Mesenchymal stem cell (in vitro differentiated cells and primary cell): ENCODE data around the gene KRT82.

Source experiments
- DNase-seq: peaks from one replicate; pipeline ENCODE4 v3.0.0-alpha.2; 2013
- H2AFZ ChIP-seq: one replicate; pipeline ENCODE4 v1.6.1; 2013; ENCODE audit warnings: low read depth, mild to moderate bottlenecking, control low read depth, inconsistent platforms, low read length, moderate library complexity
- H2AK5ac ChIP-seq: 2 replicates; pipeline ENCODE4 v1.6.1; 2013; ENCODE audit warnings: low read length, moderate library complexity, mild to moderate bottlenecking, inconsistent platforms; ENCODE audit not compliant: severe bottlenecking
- H2BK120ac ChIP-seq: one replicate; pipeline ENCODE4 v1.6.1; 2013; ENCODE audit warnings: low read depth, mild to moderate bottlenecking, inconsistent platforms, low read length, moderate library complexity
- H2BK12ac ChIP-seq, 2 experiments: one replicate each; pipeline ENCODE4 v1.6.1; 2013; ENCODE audit warnings: inconsistent platforms in 2 of 2, low read length in 2 of 2, mild to moderate bottlenecking in 2 of 2, moderate library complexity in 2 of 2, control low read depth in 1 of 2
- H2BK15ac ChIP-seq: one replicate; pipeline ENCODE4 v1.6.1; 2013; ENCODE audit warnings: mild to moderate bottlenecking, low read depth, inconsistent platforms; ENCODE audit not compliant: poor library complexity, severe bottlenecking
- H2BK5ac ChIP-seq: 2 replicates; pipeline ENCODE4 v1.6.1; 2013; ENCODE audit warnings: low read depth, mild to moderate bottlenecking, low read length, control low read depth, inconsistent platforms; ENCODE audit not compliant: poor library complexity, severe bottlenecking
- H3K14ac ChIP-seq, 2 experiments: one replicate each; pipeline ENCODE4 v1.6.1; 2013; ENCODE audit warnings: inconsistent platforms in 2 of 2, low read length in 2 of 2, control low read depth in 1 of 2, mild to moderate bottlenecking in 1 of 2, moderate library complexity in 1 of 2
- H3K18ac ChIP-seq, 2 experiments: one replicate each; pipeline ENCODE4 v1.6.1; 2013; ENCODE audit warnings: inconsistent platforms in 2 of 2, low read length in 2 of 2, control low read depth in 1 of 2, low read depth in 1 of 2, mild to moderate bottlenecking in 1 of 2
- H3K23ac ChIP-seq, 2 experiments: one replicate each; pipeline ENCODE4 v1.6.1; 2013; ENCODE audit warnings: inconsistent platforms in 2 of 2, low read length in 2 of 2, mild to moderate bottlenecking in 2 of 2, moderate library complexity in 2 of 2, control low read depth in 1 of 2
- H3K27ac ChIP-seq: 2 replicates; pipeline ENCODE4 v1.5.1; 2013; ENCODE audit warnings: mild to moderate bottlenecking, moderate library complexity, low read length, control low read depth, inconsistent platforms; ENCODE audit not compliant: poor library complexity, severe bottlenecking
- H3K27me3 ChIP-seq, 2 experiments: 2 replicates each; pipeline versions ENCODE4 v1.6.1 to v1.7.0; 2013; ENCODE audit warnings: low read length in 2 of 2, mild to moderate bottlenecking in 2 of 2, moderate library complexity in 2 of 2, control low read depth in 1 of 2, inconsistent platforms in 1 of 2; ENCODE audit not compliant: control insufficient read depth in 1 of 2, insufficient read depth in 1 of 2
- H3K36me3 ChIP-seq, 2 experiments: 2 replicates each; pipeline versions ENCODE4 v1.6.1 to v1.7.0; 2013; ENCODE audit warnings: low read length in 2 of 2, control low read depth in 1 of 2, inconsistent platforms in 1 of 2, low read depth in 1 of 2, mild to moderate bottlenecking in 1 of 2; ENCODE audit not compliant: insufficient read depth in 2 of 2, control insufficient read depth in 1 of 2
- H3K4ac ChIP-seq, 2 experiments: one replicate each; pipeline ENCODE4 v1.6.1; 2013; ENCODE audit warnings: inconsistent platforms in 2 of 2, low read length in 2 of 2, mild to moderate bottlenecking in 2 of 2, moderate library complexity in 2 of 2, control low read depth in 1 of 2, low read depth in 1 of 2
- H3K4me1 ChIP-seq: 2 replicates; pipeline ENCODE4 v1.6.1; 2013; ENCODE audit warnings: low read depth, low read length, control low read depth; ENCODE audit not compliant: control insufficient read depth, insufficient read depth
- H3K4me2 ChIP-seq: 2 replicates; pipeline ENCODE4 v1.6.1; 2013; ENCODE audit warnings: low read length, mild to moderate bottlenecking, inconsistent platforms; ENCODE audit not compliant: poor library complexity, severe bottlenecking
- H3K4me3 ChIP-seq, 2 experiments: 2 replicates each; pipeline versions ENCODE4 v1.5.1 to v1.7.0; 2013; ENCODE audit warnings: low read length in 2 of 2, mild to moderate bottlenecking in 2 of 2, control low read depth in 1 of 2, low read depth in 1 of 2; ENCODE audit not compliant: insufficient read depth in 1 of 2
- H3K79me1 ChIP-seq: replicated peaks from 2 replicates; pipeline ENCODE4 v1.6.1; 2013; ENCODE audit warnings: mild to moderate bottlenecking, control low read depth, low read length, inconsistent platforms; ENCODE audit not compliant: poor library complexity, severe bottlenecking
- H3K9ac ChIP-seq: 2 replicates; pipeline ENCODE4 v1.7.0; 2013; ENCODE audit warnings: mild to moderate bottlenecking, low read length, moderate library complexity
- H3K9me3 ChIP-seq: 2 replicates; pipeline ENCODE4 v1.7.0; 2013; ENCODE audit warnings: mild to moderate bottlenecking, low read length; ENCODE audit not compliant: control insufficient read depth
- H4K8ac ChIP-seq: one replicate; pipeline ENCODE4 v1.6.1; 2013; ENCODE audit warnings: inconsistent platforms, mild to moderate bottlenecking, low read length, moderate library complexity
- H4K91ac ChIP-seq: one replicate; pipeline ENCODE4 v1.6.1; 2013; ENCODE audit warnings: mild to moderate bottlenecking, low read length, inconsistent platforms
- WGBS: methylation state at CpG from one replicate; pipeline ENCODE4 v1.1.7; 2013; ENCODE audit warnings: mixed read lengths; 5-methylcytosine and 5-hydroxymethylcytosine counted together

The KRT82 gene

DNA sequence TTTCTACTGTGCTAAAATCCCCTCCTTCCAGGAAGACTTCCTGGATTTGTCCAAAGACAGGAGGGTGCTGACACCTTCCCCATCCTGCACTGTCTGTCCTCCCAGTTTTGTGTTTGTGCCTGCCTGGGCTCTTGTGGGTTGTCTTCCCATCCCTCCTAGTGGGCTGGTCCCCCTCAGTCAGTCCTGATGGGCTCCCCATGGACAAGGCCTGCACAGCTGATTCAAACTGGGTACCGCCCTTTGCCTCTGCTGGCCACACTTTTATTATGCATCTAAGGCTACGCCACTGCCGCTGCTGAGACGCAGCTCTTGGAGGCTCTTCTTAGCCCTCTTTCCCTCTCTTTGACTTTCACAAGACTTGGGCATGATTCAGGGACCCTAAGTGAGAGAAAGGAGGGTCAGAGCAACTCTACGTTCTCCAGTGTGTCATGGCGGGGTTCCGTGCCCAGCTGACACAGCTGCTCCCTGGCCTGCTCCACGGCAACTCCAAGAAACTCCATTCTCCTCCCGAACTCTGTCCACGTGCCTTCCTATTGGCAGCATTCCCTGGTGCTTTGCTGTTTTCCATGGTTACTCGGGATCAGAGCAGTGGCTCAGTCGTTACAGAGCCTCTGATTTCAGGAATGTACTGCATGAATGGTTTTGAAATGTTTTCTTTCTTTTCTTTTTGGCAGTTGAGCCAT, 35.1 kb downstream of the KRT82 start:
- Histone ChIP-seq H3K4me1 (peaks cover 9% of the 10 kb centered on the region), H3K18ac (no peak overlapping the region), H3K9ac (peak overlapping the region; percentile 71), H2BK12ac (no peak overlapping the region), H3K36me3 (no peaks in the 10 kb centered on the region), H4K91ac (no peak overlapping the region), H3K23ac (no peak overlapping the region), H3K4me3 (peak overlapping the region in 1 of 2 experiments; percentile 46), H3K27ac (peak overlapping the region; percentile 21), H3K14ac (no peak overlapping the region), H3K4ac (no peak overlapping the region), H2BK120ac (no peak overlapping the region), H2AFZ (no peak overlapping the region), H2BK15ac (no peak overlapping the region), H3K4me2 (no peak overlapping the region), H3K79me1 (no peaks in the 10 kb centered on the region), H4K8ac (no peak overlapping the region), H3K27me3 (peaks cover 32 to 39% of the 10 kb centered on the region in 2 experiments), H2AK5ac (no peak overlapping the region), H3K9me3 (peaks cover 6% of the 10 kb centered on the region), H2BK5ac (no peak overlapping the region)
- WGBS = 80% methylated on average over 12 of the region's 12 CpGs
- DNase-seq = no peak

DNA sequence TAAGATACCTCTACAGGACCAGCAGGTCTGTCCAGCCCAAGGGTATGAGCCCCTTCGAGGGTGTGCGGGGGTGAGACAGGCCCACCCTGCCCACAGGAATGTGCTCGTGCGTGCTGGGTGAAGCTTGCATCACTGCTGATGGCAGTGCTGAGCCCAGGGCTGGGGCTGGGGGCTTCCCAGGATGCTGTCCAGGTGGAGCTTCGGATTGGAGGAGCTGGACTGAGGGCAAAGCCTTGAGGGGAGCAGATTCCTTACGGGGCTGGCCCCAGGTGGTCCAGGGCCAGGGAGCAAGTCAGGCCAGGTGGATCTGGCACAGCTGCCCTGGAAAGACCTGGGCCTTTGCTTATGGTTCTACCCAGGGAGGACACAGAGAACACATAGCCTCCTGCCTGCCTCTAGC, 36.3 kb downstream of the KRT82 start:
- Histone ChIP-seq H3K14ac (no peak overlapping the region), H3K27me3 (peaks cover 38 to 44% of the 10 kb centered on the region in 2 experiments), H2AK5ac (no peak overlapping the region), H2AFZ (no peak overlapping the region), H3K36me3 (no peaks in the 10 kb centered on the region), H2BK5ac (no peak overlapping the region), H3K9me3 (peaks cover 6% of the 10 kb centered on the region), H4K91ac (no peak overlapping the region), H3K4me3 (no peak overlapping the region), H2BK12ac (no peak overlapping the region), H3K18ac (no peak overlapping the region), H4K8ac (no peak overlapping the region), H3K4me1 (peaks cover 9% of the 10 kb centered on the region), H2BK15ac (no peak overlapping the region), H3K27ac (no peak overlapping the region), H3K23ac (no peak overlapping the region), H2BK120ac (no peak overlapping the region), H3K4me2 (no peak overlapping the region), H3K79me1 (no peaks in the 10 kb centered on the region), H3K9ac (no peak overlapping the region), H3K4ac (no peak overlapping the region)
- 63% methylated on average over 6 of the region's 6 CpGs for WGBS
- DNase-seq = no peak

DNA sequence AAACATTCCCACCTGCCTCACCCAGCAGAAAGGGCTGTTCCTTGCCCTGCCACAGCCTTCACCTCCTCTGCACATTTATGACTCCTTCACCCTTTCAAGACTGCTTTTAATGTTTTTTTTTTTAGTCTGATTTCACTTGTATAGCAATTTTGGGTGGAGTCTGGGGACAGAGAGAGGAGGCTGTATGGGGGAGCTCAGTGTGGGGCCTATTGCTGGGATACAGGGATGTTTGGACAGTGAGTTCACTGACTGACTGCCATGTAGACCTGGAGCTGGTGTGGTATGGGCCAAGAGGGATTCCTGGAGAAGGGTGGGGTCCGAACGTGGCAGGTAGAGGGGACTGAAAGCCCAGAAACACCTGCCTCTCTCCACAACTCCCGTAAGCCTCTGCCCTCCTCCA, 36.9 kb downstream of the KRT82 start:
- Histone ChIP-seq H3K9ac (no peak overlapping the region), H3K18ac (no peak overlapping the region), H2BK5ac (no peak overlapping the region), H2BK12ac (no peak overlapping the region), H2BK15ac (no peak overlapping the region), H2AFZ (no peak overlapping the region), H4K8ac (no peak overlapping the region), H3K36me3 (no peaks in the 10 kb centered on the region), H3K4me2 (no peak overlapping the region), H4K91ac (no peak overlapping the region), H3K23ac (no peak overlapping the region), H3K4me3 (no peak overlapping the region), H3K4me1 (peaks cover 9% of the 10 kb centered on the region), H3K27ac (no peak overlapping the region), H3K4ac (no peak overlapping the region), H3K9me3 (peaks cover 4% of the 10 kb centered on the region), H2AK5ac (no peak overlapping the region), H3K14ac (no peak overlapping the region), H2BK120ac (no peak overlapping the region), H3K79me1 (no peaks in the 10 kb centered on the region), H3K27me3 (peaks cover 44 to 50% of the 10 kb centered on the region in 2 experiments)
- DNase-seq = no peak
- WGBS = no CpG with 5 or more reads among the region's 3 CpGs

DNA sequence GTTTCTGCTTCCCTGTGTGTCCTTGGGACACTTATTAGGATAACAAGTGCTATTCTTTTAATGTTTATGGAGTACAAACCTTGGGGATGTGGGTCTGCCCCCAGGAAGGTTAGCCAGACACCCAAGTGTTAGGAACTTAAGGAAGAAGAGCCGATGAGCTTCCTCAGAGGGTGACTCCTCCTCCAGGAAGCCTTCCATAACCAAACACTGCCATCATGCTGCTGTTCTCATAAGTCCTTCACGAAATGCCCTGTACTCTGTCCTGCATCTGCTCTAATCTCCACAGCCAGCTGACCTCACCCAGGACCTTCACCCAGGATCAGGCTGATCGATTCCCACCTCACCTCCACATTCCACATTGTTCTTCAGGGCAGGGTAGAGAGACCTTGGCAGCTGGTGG, 37.6 kb downstream of the KRT82 start:
- Histone ChIP-seq H3K27me3 (peaks cover 51 to 57% of the 10 kb centered on the region in 2 experiments), H2BK12ac (no peak overlapping the region)

More for the DNA sequence above, 37.6 kb downstream of the KRT82 start:
- DNase-seq = no peak
- Histone ChIP-seq H2BK120ac (no peak overlapping the region), H2BK15ac (no peak overlapping the region), H3K4me2 (no peak overlapping the region), H3K18ac (no peak overlapping the region), H2AFZ (no peak overlapping the region), H3K36me3 (no peaks in the 10 kb centered on the region), H3K4me1 (peaks cover 9% of the 10 kb centered on the region), H2BK5ac (no peak overlapping the region), H3K27ac (no peak overlapping the region), H4K8ac (no peak overlapping the region), H2AK5ac (no peak overlapping the region), H3K23ac (no peak overlapping the region), H3K4me3 (no peak overlapping the region), H3K9me3 (no peaks in the 10 kb centered on the region), H3K79me1 (no peaks in the 10 kb centered on the region), H3K9ac (no peak overlapping the region), H3K14ac (no peak overlapping the region), H4K91ac (no peak overlapping the region), H3K4ac (no peak overlapping the region)
- WGBS = 35% methylated on average over 3 of the region's 3 CpGs
